ENCODE data around the gene ILRUN. TPM values are rescaled to one million over a fixed set of nuclear protein-coding genes. Genes with fewer than 3 reads are reported as not detected.
A peak's percentile ranks its signal among the peaks of the same experiment; 100 is the strongest.
"Not testable (repeated sequence)": the region's sequence is repeated elsewhere in the genome, so short reads cannot be mapped to it uniquely, and the experiment has no call there.

The ILRUN gene
- total RNA-seq, 1 donor from 2014 or later, result 48.8 TPM

GRCh38 chr6:34697904-34698559 is 1.5 kb upstream of the ILRUN start:
- no peak for DNase-seq (ENCODE audit: low read depth in 2 of 2)

- DNase-seq (ENCODE audit: low read depth in 2 of 2), result no peak
Measured at GRCh38 chr6:34697544-34697836, 923 bp upstream of the ILRUN start.

- DNase-seq (ENCODE audit: low read depth in 2 of 2), result peak; percentile 53 to 56
Measured at GRCh38 chr6:34696189-34696738, 303 bp downstream of the ILRUN start.

- peak in 1 of 2 donors; percentile 6 for DNase-seq (ENCODE audit: low read depth in 2 of 2)
Measured at GRCh38 chr6:34695729-34696188, 808 bp downstream of the ILRUN start.

GRCh38 chr6:34692280-34692679 is 4.3 kb downstream of the ILRUN start:
- DNase-seq (ENCODE audit: low read depth in 2 of 2), result no peak

GRCh38 chr6:34689742-34690141 is 6.8 kb downstream of the ILRUN start:
- no peak for DNase-seq (ENCODE audit: low read depth in 2 of 2)

GRCh38 chr6:34688956-34689355 is 7.6 kb downstream of the ILRUN start:
- no peak for DNase-seq (ENCODE audit: low read depth in 2 of 2)

- no peak for DNase-seq (ENCODE audit: low read depth in 2 of 2)
Measured at GRCh38 chr6:34684919-34685318, 11.6 kb downstream of the ILRUN start.

GRCh38 chr6:34684364-34684763 is 12.2 kb downstream of the ILRUN start:
- DNase-seq (ENCODE audit: low read depth in 2 of 2), result no peak

- peak in 1 of 2 donors; percentile 77 for DNase-seq (ENCODE audit: low read depth in 2 of 2)
Measured at GRCh38 chr6:34680802-34681515, 15.6 kb downstream of the ILRUN start.

- DNase-seq (ENCODE audit: low read depth in 2 of 2), result not testable (repeated sequence)
Measured at GRCh38 chr6:34680313-34680712, 16.3 kb downstream of the ILRUN start.

GRCh38 chr6:34679552-34680253 is 16.9 kb downstream of the ILRUN start:
- peak; percentile 31 to 37 for DNase-seq (ENCODE audit: low read depth in 2 of 2)

GRCh38 chr6:34676140-34676539 is 20.4 kb downstream of the ILRUN start:
- no peak for DNase-seq (ENCODE audit: low read depth in 2 of 2)

GRCh38 chr6:34674930-34675329 is 21.6 kb downstream of the ILRUN start:
- not testable (repeated sequence) for DNase-seq (ENCODE audit: low read depth in 2 of 2)

- no peak for DNase-seq (ENCODE audit: low read depth in 2 of 2)
Measured at GRCh38 chr6:34674268-34674639, 22.3 kb downstream of the ILRUN start.

GRCh38 chr6:34673064-34673463 is 23.5 kb downstream of the ILRUN start:
- no peak for DNase-seq (ENCODE audit: low read depth in 2 of 2)

GRCh38 chr6:34672657-34673043 is 23.9 kb downstream of the ILRUN start:
- DNase-seq (ENCODE audit: low read depth in 2 of 2), result no peak

- DNase-seq (ENCODE audit: low read depth in 2 of 2), result peak; percentile 45 to 72
Measured at GRCh38 chr6:34671801-34672656, 24.5 kb downstream of the ILRUN start.

GRCh38 chr6:34671367-34671766 is 25.2 kb downstream of the ILRUN start:
- DNase-seq (ENCODE audit: low read depth in 2 of 2), result no peak

GRCh38 chr6:34668799-34669198 is 27.8 kb downstream of the ILRUN start:
- DNase-seq (ENCODE audit: low read depth in 2 of 2), result not testable (repeated sequence)

GRCh38 chr6:34667481-34668238 is 28.9 kb downstream of the ILRUN start:
- no peak for DNase-seq (ENCODE audit: low read depth in 2 of 2)
